ENCODE measurements around the gene G6PC1.
"Not testable (repeated sequence)": the region's sequence is repeated elsewhere in the genome, so short reads cannot be mapped to it uniquely, and the experiment has no call there.

GRCh38 chr17:42885806-42886205 is 14.8 kb upstream of the G6PC1 start:
- not testable (repeated sequence) for TF ChIP-seq CTCF, POLR2A (IDR thresholded peaks at IDR 0.05)
